H9 (cell line): ENCODE data around the gene LMBRD2. TPM values are rescaled to one million over a fixed set of nuclear protein-coding genes. Genes with fewer than 3 reads are reported as not detected.

ENCODE experiments used
- DNase-seq: peaks from one replicate; pipeline ENCODE4 v3.0.0-alpha.2; 2017
- H2AFZ ChIP-seq: one replicate; pipeline ENCODE4 v1.6.1; 2013; ENCODE audit warnings: mild to moderate bottlenecking, low read length, control low read depth, moderate library complexity
- H2AK5ac ChIP-seq: 2 replicates; pipeline ENCODE4 v1.6.1; 2013; ENCODE audit warnings: low read length, control low read depth, mixed read lengths; ENCODE audit not compliant: insufficient read length
- H2BK120ac ChIP-seq: one replicate; pipeline ENCODE4 v1.6.1; 2013; ENCODE audit warnings: low read depth, mild to moderate bottlenecking, low read length, control low read depth, inconsistent platforms; ENCODE audit not compliant: poor library complexity, severe bottlenecking
- H2BK12ac ChIP-seq: 2 replicates; pipeline ENCODE4 v1.6.1; 2013; ENCODE audit warnings: low read length, control low read depth, mixed read lengths, low read depth; ENCODE audit not compliant: insufficient read length
- H2BK15ac ChIP-seq: 2 replicates; pipeline ENCODE4 v1.6.1; 2013; ENCODE audit warnings: low read depth, low read length, control low read depth
- H2BK20ac ChIP-seq: one replicate; pipeline ENCODE4 v1.6.1; 2013; ENCODE audit warnings: low read depth, mild to moderate bottlenecking, low read length, control low read depth, inconsistent platforms; ENCODE audit not compliant: poor library complexity, severe bottlenecking
- H2BK5ac ChIP-seq: 2 replicates; pipeline ENCODE4 v1.6.1; 2013; ENCODE audit warnings: low read length, control low read depth, mixed read lengths; ENCODE audit not compliant: insufficient read length
- H3K14ac ChIP-seq: 2 replicates; pipeline ENCODE4 v1.6.1; 2013; ENCODE audit warnings: low read length, control low read depth; ENCODE audit not compliant: insufficient read depth
- H3K18ac ChIP-seq: 2 replicates; pipeline ENCODE4 v1.6.1; 2013; ENCODE audit warnings: low read depth, mild to moderate bottlenecking, mixed read lengths, low read length, control low read depth; ENCODE audit not compliant: insufficient read length
- H3K23ac ChIP-seq: 2 replicates; pipeline ENCODE4 v1.6.1; 2013; ENCODE audit warnings: low read length, control low read depth, mixed read lengths, low read depth; ENCODE audit not compliant: insufficient read length
- H3K23me2 ChIP-seq: 2 replicates; pipeline ENCODE4 v1.6.1; 2013; ENCODE audit warnings: low read depth, mild to moderate bottlenecking, mixed read lengths, low read length, control low read depth; ENCODE audit not compliant: insufficient read length, poor library complexity, severe bottlenecking
- H3K27ac ChIP-seq: 2 replicates; pipeline ENCODE4 v1.5.1; 2013; ENCODE audit warnings: low read length, control low read depth, mixed read lengths, low read depth; ENCODE audit not compliant: insufficient read length
- H3K27me3 ChIP-seq: 2 replicates; pipeline ENCODE4 v1.6.1; 2013; ENCODE audit warnings: low read length, control low read depth, inconsistent platforms; ENCODE audit not compliant: insufficient read depth
- H3K4ac ChIP-seq: 2 replicates; pipeline ENCODE4 v1.6.1; 2013; ENCODE audit warnings: low read depth, mild to moderate bottlenecking, control low read depth, inconsistent platforms, low read length, moderate library complexity
- H3K4me1 ChIP-seq: 2 replicates; pipeline ENCODE4 v1.6.1; 2013; ENCODE audit warnings: low read length, control low read depth, inconsistent platforms; ENCODE audit not compliant: insufficient read depth
- H3K4me2 ChIP-seq: 2 replicates; pipeline ENCODE4 v1.6.1; 2013; ENCODE audit warnings: low read length, control low read depth, mixed read lengths; ENCODE audit not compliant: insufficient read length, insufficient read depth
- H3K56ac ChIP-seq: 2 replicates; pipeline ENCODE4 v1.6.1; 2013; ENCODE audit warnings: low read depth, mild to moderate bottlenecking, mixed read lengths, low read length, control low read depth; ENCODE audit not compliant: insufficient read length
- H3K79me1 ChIP-seq: 2 replicates; pipeline ENCODE4 v1.6.1; 2013; ENCODE audit warnings: low read depth, mild to moderate bottlenecking, moderate library complexity, low read length, control low read depth, inconsistent platforms; ENCODE audit not compliant: insufficient read depth, poor library complexity, severe bottlenecking
- H3K79me2 ChIP-seq: 2 replicates; pipeline ENCODE4 v1.6.1; 2013; ENCODE audit warnings: low read length, control low read depth, inconsistent platforms; ENCODE audit not compliant: insufficient read depth
- H3K9ac ChIP-seq: 2 replicates; pipeline ENCODE4 v1.6.1; 2013; ENCODE audit warnings: low read length, control low read depth, mixed read lengths; ENCODE audit not compliant: insufficient read length; ENCODE audit errors: extremely low read depth
- H3K9me3 ChIP-seq: one replicate; pipeline ENCODE4 v1.6.1; 2013; ENCODE audit warnings: low read depth, low read length, inconsistent platforms; ENCODE audit not compliant: control insufficient read depth
- H3T11ph ChIP-seq: one replicate; pipeline ENCODE4 v1.6.1; 2013; ENCODE audit warnings: mild to moderate bottlenecking, low read length, control low read depth, inconsistent platforms
- H4K20me1 ChIP-seq: one replicate; pipeline ENCODE4 v1.6.1; 2013; ENCODE audit not compliant: control insufficient read depth, insufficient read length, insufficient read depth
- H4K5ac ChIP-seq: 2 replicates; pipeline ENCODE4 v1.6.1; 2013; ENCODE audit warnings: low read depth, mild to moderate bottlenecking, mixed read lengths, low read length, control low read depth; ENCODE audit not compliant: insufficient read length
- H4K8ac ChIP-seq: replicated peaks from 2 replicates; pipeline ENCODE4 v1.6.1; 2013; ENCODE audit warnings: low read length, control low read depth, mixed read lengths, low read depth; ENCODE audit not compliant: insufficient read length
- H4K91ac ChIP-seq: 2 replicates; pipeline ENCODE4 v1.6.1; 2013; ENCODE audit warnings: low read depth, mild to moderate bottlenecking, moderate library complexity, mixed read lengths, low read length, control low read depth; ENCODE audit not compliant: insufficient read length
- H3K27ac Mint-ChIP-seq, 3 experiments: 2 replicates in 2 of 3; 3 replicates in 1 of 3; pipeline ENCODE4 v1.8.0; 2020 to 2021; ENCODE audit warnings: mixed read lengths in 3 of 3, mild to moderate bottlenecking in 1 of 3, moderate library complexity in 1 of 3
- H3K27me3 Mint-ChIP-seq: 2 replicates; pipeline ENCODE4 v1.8.0; 2021; ENCODE audit warnings: low read depth, mild to moderate bottlenecking, moderate library complexity, mixed read lengths
- H3K36me3 Mint-ChIP-seq, 3 experiments: 2 replicates in 2 of 3; 3 replicates in 1 of 3; pipeline ENCODE4 v1.8.0; 2020 to 2021; ENCODE audit warnings: low read depth in 3 of 3, mixed read lengths in 3 of 3; ENCODE audit not compliant: insufficient read depth in 1 of 3
- H3K4me1 Mint-ChIP-seq, 2 experiments: 2 replicates each; pipeline ENCODE4 v1.8.0; 2020; ENCODE audit warnings: mixed read lengths in 2 of 2
- H3K4me3 Mint-ChIP-seq, 2 experiments: 2 replicates in 1 of 2; 3 replicates in 1 of 2; pipeline ENCODE4 v1.8.0; 2020 to 2021; ENCODE audit warnings: mild to moderate bottlenecking in 2 of 2, mixed read lengths in 2 of 2, moderate library complexity in 1 of 2
- H3K9me3 Mint-ChIP-seq, 2 experiments: 2 replicates in 1 of 2; 3 replicates in 1 of 2; pipeline ENCODE4 v1.8.0; 2020; ENCODE audit warnings: mild to moderate bottlenecking in 2 of 2, mixed read lengths in 2 of 2, moderate library complexity in 1 of 2
- CTCF ChIP-seq: fragments of 200-600 bp; sonication (generic); conservative IDR thresholded peaks from 3 replicates; pipeline ENCODE4 v1.8.0; 2021; ENCODE audit warnings: antibody characterized with exemption, mild to moderate bottlenecking
- WGBS: extraction: QIAGEN DNeasy Blood & Tissue Kit; methylation state at CpG from one replicate; pipeline ENCODE4 v1.1.7; 2013; ENCODE audit warnings: missing lambda C conversion rate, low lambda C conversion rate, mixed read lengths; ENCODE audit not compliant: insufficient read length; ENCODE audit errors: extremely low coverage; 5-methylcytosine and 5-hydroxymethylcytosine counted together
- total RNA-seq: library from RNA; stranded (reverse); gene quantifications from 2 replicates; pipeline ENCODE4 v1.2.1, GENCODE V29; 2021

The LMBRD2 gene
- total RNA-seq, 1 experiment from 2014 or later = 5.3 TPM

GRCh38 chr5:36089989-36090388 is 61.7 kb downstream of the LMBRD2 start:
- no peak overlapping the region for H2BK5ac ChIP-seq
- no peak overlapping the region for H3K14ac ChIP-seq
- H2BK15ac ChIP-seq = no peak overlapping the region
- no peak overlapping the region for H4K8ac ChIP-seq
- TF ChIP-seq CTCF = peak; percentile 69
- H3K4me1 Mint-ChIP-seq = peaks cover 5 to 9% of the 10 kb centered on the region in 2 experiments
- no peak overlapping the region for H4K91ac ChIP-seq
- H2BK20ac ChIP-seq = no peak overlapping the region
- no peaks in the 10 kb centered on the region for H3K4me1 ChIP-seq
- H3K27ac Mint-ChIP-seq = peak overlapping the region in 2 of 3 experiments; percentile 60 to 76; a peak in 3 of 7 replicates
- no peak overlapping the region for H3K18ac ChIP-seq
- no peaks in the 10 kb centered on the region for H3K27me3 ChIP-seq
- H3K79me1 ChIP-seq = no peaks in the 10 kb centered on the region
- no peak overlapping the region for H3K56ac ChIP-seq
- WGBS = no CpG with 5 or more reads among the region's 2 CpGs
- no peak overlapping the region for H3K27ac ChIP-seq
- DNase-seq = peak; percentile 86
- H2AK5ac ChIP-seq = no peak overlapping the region
- no peak overlapping the region for H2AFZ ChIP-seq
- no peak overlapping the region for H3K4me2 ChIP-seq
- no peak overlapping the region for H2BK12ac ChIP-seq
- H3K9me3 Mint-ChIP-seq = peaks cover 3 to 8% of the 10 kb centered on the region in 2 experiments
- no peak overlapping the region for H3T11ph ChIP-seq
- H4K5ac ChIP-seq = no peak overlapping the region
- H3K4me3 Mint-ChIP-seq = no peak overlapping the region
- H3K36me3 Mint-ChIP-seq = peaks cover 0 to 6% (median 0%) of the 10 kb centered on the region in 3 experiments; a peak in 2 of 7 replicates
- H3K23ac ChIP-seq = no peak overlapping the region
- no peak overlapping the region for H2BK120ac ChIP-seq
- H3K4ac ChIP-seq = no peak overlapping the region
- H4K20me1 ChIP-seq = no peaks in the 10 kb centered on the region
- no peak overlapping the region for H3K9ac ChIP-seq
- H3K23me2 ChIP-seq = no peaks in the 10 kb centered on the region
- no peaks in the 10 kb centered on the region; the same call in 1 of the 2 replicates for H3K27me3 Mint-ChIP-seq
- no peaks in the 10 kb centered on the region for H3K9me3 ChIP-seq
- H3K79me2 ChIP-seq = no peaks in the 10 kb centered on the region
